Eye (tissue), 1 donor: ENCODE results near the gene HYI.
"Not testable (repeated sequence)": the region's sequence is repeated elsewhere in the genome, so short reads cannot be mapped to it uniquely, and the experiment has no call there.

Experiments
- DNase-seq: peaks from one replicate; pipeline ENCODE4 v3.0.0-alpha.2; 2015

The HYI gene, protein sequence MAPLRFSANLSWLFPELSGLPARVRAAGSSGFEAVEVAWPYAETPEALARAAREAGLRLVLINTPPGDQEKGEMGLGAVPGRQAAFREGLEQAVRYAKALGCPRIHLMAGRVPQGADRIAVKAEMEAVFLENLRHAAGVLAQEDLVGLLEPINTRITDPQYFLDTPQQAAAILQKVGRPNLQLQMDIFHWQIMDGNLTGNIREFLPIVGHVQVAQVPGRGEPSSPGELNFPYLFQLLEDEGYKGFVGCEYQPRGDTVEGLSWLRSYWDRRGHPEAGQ

DNA sequence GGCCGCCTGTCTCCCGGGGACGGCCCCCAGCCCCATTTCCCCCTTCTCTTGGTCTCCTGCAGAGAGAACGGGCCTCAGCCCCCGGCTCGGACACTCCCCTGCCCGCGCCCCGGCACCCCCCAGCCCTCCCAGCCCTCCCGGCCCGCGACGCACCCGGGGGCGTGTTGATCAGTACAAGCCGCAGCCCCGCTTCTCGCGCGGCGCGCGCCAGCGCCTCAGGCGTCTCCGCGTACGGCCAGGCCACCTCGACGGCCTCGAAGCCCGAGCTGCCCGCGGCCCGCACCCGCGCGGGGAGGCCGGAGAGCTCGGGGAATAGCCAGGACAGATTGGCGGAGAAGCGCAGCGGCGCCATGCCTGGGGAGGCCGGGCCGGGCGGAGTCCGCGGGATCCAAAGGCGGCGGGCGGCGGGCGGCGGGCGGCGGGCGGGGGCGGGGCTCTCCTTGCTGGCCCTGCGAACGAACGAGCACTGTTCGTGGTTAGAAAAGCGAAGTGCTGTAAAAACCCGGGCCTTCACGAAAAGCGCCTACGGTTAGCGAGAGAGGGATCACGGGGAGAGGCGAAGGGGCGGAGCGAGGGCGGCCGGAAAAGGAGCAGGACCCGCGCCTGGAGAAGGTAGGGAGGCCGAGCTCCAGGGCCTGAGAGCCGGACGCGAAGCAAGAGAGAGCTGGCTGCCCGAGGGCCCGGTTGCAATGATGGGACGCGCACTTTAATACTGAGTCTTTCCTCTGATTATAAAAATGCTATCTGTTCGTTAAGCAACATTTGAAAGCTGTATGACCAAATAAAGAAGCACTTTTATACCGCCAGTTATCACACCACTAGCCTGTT, at the start of gene HYI:
Gene HYI, minus strand, starts transcription at position 490 of the 828 bp plus-strand sequence. Its CDS starts 138 bp downstream, at position 352.
- DNase-seq: peak; percentile 93

DNA sequence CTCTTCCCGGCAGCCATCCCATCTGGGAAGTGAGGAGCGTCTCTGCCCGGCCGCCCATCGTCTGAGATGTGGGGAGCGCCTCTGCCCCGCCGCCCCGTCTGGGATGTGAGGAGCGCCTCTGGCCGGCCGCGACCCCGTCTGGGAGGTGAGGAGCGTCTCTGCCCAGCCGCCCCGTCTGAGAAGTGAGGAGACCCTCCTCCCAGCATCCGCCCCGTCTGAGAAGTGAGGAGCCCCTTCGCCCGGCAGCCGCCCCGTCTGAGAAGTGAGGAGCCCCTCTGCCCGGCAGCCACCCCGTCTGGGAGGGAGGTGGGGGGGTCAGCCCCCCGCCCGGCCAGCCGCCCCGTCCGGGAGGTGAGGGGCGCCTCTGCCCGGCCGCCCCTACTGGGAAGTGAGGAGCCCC, 48.1 kb upstream of the HYI start:
- DNase-seq: not testable (repeated sequence)

DNA sequence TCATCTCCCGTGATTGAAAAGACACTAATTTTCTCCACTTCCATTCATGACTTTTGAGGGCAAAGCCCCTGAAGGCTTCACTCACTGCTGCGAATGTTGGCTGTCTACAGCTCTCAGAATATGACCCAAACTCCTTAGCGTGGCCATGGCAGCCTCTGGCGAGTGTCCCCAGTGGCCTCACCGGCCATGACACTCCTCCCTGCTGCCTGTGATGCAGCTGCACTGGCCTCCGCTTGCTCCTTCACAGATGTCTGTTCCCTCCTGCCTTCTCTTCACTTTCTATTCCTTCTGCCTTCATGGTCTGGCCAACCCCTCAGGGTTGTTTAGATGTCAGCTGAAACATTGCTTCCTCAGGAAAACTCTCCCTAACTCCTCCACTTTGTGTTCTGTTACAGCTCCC, 46.2 kb upstream of the HYI start:
- DNase-seq: no peak

DNA sequence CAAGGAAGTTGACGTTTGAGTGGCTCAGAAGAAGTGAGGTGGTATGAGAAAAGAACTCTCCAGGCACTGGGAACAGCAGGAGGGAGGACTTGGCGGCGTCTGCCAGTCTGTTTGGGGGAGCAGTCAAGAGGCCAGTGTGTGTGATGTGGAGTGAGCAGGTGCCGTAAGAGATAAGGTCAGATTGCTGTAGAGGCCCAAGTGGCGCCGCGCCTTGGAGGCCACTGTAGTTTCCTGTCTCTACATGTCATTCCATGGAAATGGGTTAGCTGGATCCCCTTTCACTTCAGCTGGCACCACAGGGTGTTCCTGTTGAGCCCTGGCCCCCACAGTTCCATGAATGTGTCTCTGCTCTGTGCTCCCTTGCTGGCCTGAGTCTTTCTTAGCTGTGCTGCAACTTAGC, 41.5 kb upstream of the HYI start:
- no peak for DNase-seq

DNA sequence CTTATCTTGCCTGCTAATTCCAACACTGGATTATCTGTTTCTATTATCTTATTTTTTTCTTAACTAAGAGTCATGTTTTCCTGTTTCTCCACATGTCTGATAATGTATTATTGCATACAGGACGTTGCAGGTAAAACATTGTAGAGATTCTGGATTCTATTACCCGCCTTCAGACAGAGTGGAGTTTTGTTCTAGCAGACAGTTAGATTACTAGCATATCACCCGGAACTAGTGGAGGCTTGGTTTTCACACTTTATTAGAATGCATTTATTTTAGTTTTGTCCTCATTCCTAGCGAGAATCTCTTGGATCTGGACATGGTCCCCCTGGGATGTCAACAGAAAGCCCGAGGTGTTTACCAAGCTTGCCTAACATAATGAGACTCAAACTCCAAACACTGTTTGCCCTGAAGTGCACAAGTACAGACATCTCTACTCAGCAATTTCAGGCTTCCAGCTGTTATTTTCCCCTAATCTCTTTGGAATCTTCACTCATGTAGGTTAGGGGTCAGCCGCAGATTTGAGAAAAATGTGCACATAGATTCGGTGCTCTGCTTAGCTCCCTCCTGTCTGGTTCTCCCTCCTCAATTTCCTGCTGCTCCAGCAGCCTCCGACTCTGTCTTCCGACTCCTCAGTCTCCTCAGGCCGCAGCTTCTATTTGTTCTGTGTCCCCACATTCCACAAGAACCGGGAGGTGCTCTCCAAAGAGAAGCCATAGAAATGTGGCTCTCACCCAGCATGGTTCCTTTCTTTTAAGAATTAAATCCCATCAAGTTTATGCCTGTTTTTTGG, 40.1 kb upstream of the HYI start:
- peak; percentile 49 for DNase-seq

DNA sequence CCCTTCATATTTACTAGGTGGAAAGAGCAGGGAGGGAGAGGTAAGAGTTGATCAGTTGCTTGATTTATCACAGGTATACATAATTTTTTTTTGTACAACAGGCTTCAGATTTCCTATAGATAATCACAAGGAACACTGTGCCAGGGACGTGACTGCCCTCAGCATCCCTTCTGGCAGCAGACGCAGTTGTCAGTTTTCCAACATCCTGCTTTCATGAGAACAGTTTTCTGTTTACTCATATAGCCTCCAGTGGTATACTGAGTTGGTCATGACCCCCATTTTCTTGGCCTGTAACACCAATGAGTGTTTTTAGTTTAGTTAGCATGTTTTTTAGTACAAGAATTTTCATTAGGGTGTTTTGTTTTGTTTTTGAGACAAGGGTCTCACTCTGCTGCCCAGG, 39.1 kb upstream of the HYI start:
- no peak for DNase-seq

DNA sequence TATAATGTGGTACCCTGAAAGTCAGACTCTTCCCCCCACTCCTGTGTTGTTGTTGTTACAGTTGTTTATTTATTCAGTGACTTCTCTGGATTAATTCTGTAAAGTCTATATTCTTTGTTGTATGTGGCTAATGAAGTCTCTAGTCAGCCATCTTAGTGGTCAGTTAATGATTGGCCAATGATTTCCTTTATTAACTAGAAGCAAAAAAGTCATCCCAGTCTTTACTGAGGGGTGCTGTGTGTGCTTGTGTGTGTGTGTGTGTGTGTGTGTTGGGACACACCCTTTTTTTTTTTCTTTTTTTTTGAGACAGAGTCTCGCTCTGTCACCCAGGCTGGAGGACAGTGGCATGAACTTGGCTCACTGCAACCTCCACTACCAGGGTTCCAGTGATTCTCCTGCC, 37.3 kb upstream of the HYI start:
- DNase-seq: no peak

DNA sequence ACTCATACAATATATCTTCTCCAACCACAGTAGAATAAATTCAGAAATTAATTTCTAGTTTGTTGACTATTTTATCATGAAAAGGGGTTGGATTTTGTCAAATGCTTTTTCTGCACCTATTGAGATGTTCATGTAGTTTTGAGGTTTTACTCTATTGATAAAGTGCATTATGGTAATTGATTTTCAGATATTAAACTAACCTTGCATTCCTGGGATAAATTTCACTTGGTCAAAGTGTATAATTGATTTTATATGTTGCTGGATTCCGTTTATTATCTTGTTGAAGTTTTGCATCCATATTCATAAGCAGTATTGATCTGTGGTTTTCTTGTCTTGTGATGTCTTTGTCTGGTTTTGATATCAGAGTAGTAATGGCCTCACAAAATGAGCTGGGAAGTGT, 34.4 kb upstream of the HYI start:
- DNase-seq: no peak

DNA sequence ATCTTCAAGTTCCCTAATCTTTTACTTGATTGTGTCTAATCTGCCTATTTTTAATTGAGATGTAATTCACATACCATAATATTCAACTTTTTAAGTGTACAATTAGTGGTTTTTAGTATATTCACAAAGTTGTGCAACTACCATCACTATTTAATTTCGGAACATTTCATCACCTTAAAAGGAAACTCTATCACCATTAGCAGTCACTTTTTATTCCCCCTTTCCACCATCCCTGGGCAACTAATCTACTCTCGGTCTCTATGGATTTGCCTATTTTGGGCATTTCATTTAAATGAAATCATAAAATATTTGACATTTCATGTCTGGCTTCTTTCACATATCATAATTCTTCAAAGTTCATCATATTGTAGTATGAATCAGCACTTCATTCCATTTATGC, 30.6 kb upstream of the HYI start:
- no peak for DNase-seq

DNA sequence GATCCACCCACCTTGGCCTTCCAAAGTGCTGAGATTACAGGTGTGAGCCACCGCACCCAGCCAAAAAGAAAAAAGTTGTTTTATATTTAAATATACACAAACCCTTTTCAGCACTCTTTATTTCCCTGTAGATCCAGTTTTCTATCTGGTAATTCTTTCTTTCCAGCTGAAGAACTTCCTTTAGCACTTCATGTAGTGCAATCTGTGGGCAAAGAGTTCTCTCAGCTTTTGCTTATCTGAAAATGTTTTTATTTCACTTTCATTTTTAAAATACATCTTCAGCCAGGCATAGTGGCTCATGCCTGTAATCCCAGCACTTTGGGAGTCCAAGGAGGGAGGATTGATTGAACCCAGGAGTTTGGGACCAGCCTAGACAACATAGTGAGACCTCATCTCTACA, 28.5 kb upstream of the HYI start:
- DNase-seq: no peak

DNA sequence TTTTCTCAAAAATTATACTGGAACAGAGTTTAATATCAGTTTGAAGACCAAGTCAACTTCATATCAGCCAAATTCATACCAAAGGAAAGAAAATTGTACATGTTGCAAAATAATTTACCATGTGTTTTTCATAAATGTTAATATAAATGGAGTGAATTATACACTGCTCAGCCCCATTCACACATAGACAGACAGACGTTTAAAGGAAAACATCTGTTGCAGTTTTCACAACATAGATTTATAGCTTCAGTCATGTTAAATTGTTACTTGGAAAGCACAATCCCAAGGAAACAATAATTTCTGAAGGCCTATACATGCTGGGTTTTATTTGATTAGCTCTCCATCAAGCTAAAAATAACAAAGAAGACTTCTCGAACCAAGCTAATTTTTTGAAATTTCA, 27.8 kb upstream of the HYI start:
- peak; percentile 31 for DNase-seq

DNA sequence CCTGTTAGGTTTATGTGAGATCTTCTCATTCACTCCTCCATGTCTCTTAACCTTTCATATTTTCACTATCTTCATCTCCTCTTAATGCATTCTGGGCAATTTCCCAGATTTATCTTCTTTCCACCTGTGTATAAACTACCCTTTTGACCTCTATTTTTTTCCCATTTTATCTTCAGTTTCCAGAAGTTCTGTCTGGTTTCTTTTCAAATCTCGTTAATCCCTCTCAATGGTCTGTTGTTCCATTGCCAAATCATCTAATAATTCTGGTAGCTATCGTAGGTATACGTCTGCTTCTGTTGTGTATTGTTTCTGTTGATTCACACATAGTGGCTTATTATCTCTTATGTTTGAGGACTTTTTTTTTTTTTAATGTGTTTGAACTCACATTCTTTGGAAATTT, 25.7 kb upstream of the HYI start:
- no peak for DNase-seq

DNA sequence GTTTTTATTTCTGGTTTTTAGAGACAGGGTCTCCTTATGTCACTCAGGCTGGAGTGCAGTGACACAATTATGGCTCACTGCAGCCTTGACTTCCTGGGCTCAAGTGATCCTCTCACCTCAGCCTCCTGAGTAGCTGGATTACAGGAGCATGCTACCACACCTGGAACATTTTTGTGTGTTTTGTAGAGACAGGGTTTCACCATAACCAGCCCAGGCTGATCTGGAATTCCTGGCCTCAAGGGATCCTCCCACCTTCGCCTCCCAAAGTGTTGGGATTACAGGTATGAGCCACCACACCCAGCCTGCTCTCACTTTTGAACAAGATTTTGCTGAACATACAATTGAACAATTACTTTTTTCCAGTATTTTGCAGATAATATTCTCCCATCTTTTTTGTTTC, 24.0 kb upstream of the HYI start:
- no peak for DNase-seq

DNA sequence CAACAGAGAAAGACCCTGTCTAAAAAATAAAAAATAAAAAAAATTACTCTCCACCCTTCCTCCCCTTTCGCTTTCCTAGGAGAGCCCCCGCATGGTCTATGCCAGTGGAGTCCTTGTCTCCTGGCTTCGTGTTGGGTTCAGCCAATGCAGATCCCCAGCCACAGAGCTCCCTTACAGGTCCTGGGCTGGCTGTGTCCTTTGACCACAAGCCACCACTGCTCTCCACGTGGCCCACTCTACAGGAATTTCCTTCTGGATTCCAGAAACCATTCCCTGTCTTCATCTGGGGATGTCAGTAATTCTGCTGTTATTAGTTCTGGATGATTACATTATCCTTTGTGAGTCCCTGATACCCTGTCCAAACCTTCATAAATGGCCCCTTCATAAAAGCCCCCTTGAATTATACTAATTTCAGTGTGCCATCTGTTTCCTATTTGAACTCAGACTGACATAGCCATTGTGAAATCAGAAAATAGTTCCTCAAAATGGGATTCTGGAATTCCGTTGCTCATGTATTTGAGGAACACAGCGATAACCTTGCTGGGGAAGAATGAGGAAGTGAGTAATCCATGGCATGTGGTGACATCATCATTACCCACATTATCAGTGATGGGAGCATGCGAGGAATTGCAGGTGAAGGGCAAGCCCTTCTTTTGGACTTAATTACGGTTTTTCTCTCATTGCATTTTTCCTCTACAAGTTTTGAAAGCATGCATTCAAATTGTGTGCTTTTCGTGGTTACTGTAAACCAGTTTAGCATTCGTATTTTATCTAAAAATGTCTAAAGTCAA, 22.1 kb upstream of the HYI start:
- DNase-seq: not testable (repeated sequence)

DNA sequence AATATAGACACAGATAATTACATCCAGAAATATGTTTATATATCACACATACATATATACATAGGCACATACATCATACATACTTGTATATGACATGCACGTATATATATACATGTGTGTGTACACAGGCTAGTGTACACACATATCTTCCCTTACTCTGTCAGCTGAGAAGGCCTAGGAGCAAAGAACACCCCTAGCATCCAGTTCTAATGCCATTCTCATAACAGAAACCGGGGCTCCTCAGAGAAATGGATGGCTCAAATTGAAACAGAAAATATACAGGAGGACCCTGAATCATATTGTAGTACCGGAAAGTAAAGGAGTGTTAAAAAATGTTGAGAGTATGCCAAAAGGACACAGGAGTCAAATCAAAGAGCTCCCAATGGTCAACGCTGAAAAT, 19.7 kb upstream of the HYI start:
- DNase-seq: no peak

DNA sequence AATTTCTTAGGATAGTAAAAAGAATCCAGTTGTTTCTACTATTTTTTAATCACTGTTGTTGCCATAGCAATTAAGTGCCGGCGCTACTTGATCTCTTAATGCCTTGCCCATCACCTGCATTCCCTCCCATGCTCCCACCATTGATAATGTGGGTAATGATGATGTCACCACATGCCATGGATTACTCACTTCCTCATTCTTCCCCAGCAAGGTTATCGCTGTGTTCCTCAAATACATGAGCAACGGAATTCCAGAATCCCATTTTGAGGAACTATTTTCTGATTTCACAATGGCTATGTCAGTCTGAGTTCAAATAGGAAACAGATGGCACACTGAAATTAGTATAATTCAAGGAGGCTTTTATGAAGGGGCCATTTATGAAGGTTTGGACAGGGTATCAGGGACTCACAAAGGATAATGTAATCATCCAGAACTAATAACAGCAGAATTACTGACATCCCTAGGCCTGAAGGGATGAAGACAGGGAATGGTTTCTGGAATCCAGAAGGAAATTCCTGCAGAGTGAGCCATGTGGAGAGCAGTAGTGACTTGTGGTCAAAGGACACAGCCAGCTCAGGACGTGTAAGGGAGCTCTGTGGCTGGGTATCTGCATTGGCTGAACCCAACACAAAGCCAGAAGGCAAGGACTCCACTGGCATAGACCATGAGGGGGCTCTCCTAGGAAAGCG, 18.9 kb upstream of the HYI start:
- DNase-seq: peak; percentile 50

DNA sequence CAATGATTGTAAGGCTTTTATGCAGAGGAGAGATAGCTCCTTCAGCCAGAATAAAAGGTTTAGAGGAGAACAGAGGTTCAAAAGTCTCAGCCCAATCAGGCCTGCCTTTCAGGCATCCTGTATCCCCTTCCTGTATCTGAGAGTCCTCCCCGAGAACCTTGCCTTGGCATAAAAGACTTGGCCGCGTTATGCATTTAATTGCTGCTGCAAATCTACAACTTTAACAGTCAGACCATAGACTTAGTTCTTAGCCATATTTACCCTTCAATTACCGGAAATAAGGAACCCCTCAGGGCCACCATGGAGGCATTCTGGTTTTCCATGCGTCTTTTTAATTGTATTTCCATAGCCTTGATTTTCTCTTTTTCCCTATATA, 18.3 kb upstream of the HYI start:
- no peak for DNase-seq

DNA sequence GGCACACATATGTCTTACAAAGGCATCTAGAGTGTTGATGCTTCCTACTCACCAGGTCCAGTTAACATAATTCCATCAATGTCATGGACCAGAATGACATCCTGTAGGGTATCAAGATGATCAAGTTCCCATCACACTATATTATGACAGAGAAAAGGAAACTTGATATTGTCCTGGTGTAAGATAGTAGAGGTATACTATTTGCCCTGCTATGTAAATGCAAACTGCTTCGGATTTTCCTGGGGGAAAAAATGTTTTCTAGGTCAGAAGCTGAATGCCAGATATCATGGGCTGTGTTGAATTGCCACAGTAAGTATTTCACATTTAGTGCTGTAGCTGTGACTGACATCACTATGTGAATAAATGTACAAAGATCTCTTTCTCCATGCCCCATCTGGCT, 16.2 kb upstream of the HYI start:
- DNase-seq: no peak

DNA sequence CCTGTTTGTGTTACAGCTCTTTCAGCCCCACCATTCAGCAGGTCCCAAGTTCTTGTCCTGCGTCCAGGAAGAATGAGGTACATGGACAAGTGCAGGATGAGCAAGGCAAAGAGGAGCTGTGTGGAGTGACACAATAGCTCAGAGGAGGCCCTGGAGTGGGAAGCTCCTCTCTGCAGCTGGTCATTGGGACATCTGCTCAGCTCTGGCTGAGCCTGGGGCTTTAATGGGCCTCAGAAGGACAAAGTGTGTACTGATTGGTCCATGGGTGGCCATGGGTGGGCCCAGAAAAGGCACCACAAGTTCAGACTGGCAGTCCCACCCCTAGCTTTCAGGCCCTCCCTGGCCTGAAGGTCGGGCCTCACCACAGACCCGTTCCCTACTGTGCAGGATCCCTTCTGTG, 14.7 kb upstream of the HYI start:
- DNase-seq: no peak

DNA sequence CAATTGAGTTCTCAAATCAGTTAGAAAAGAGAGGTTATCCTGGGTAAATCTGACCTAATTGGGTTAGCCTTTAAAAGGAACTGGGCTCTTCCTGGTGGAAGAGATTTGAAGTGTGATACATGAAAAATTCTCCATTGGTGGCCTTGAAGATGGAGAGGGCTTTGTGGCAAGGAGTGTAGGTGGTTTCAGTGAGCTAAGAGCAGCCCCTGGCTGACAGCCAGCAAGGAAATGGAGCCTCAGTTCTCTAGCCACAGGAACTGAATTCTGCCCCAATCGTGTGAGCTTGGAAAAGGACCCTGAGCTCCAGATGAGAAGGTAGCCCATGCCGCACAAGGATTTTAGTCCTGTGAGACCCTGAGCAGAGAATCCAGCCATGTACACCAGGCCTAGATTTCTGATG, 12.7 kb upstream of the HYI start:
- DNase-seq: no peak

DNA sequence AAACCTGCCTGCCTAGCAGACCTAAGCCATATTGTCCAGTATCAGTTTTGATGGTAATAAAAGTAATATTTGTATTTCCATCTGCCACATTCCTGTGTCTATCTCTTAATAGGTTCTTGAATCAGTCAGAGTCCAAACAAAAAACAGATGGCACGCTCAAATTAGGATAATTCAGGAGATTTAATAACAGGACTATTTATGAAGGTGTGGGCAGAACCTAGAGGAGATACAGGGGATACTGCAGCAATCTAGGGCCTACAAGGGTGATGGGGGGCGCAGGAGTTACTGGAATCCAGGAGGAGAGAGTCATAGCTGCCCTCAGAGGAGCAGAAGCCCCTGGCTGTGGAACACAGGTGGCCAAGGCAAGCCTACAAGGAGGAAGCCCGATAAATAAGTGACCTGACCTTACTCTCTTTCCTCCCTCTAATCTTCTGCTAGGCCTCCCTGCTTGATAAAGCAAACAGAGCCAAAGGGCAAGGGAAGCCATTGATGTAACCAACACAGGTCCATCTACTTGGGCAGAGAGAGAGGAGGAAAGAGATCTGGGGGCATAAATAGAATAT, 11.9 kb upstream of the HYI start:
- DNase-seq: no peak
